Tibial nerve (tissue), 3 donors: ENCODE data around the gene GRIN1.

ENCODE experiments used
- POLR2A ChIP-seq, 2 donors: fragments of 450-650 bp; IDR thresholded peaks; one replicate each; pipeline ENCODE4 v1.6.1; 2017; ENCODE audit warnings: antibody characterized with exemption in 2 of 2, mild to moderate bottlenecking in 2 of 2, moderate library complexity in 2 of 2
- TF ChIP-seq, protein P1 (sequence below), 5 experiments: fragments of 200-600 bp in 3 of 5; fragments of 450-650 bp in 2 of 5; sonication (generic) in 3 of 5; IDR thresholded peaks; one replicate each; pipeline ENCODE4 v1.5.1; 2016 to 2019; ENCODE audit warnings: antibody characterized with exemption in 5 of 5, mild to moderate bottlenecking in 3 of 5, moderate library complexity in 2 of 5

DNA sequence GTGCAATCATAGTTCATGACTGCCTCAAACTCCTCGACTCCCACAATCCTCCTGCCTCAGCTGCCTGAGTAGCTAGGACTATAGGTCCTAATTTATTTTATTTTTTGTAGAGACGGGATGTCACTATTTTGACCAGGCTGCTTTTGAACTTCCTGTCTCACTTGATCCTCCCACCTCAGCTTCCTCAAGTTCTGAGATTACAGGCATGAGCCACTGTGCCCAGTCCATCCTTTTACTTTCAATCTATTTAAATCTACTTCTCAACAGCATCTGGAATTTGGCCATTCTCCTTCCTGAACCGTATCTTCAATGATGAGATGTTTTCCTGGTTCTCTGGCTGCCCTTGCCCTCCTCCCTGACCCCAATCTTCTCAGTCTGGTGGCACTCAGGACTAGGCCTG lies 12.2 kb upstream of the GRIN1 start:
- TF ChIP-seq, protein P1, sequence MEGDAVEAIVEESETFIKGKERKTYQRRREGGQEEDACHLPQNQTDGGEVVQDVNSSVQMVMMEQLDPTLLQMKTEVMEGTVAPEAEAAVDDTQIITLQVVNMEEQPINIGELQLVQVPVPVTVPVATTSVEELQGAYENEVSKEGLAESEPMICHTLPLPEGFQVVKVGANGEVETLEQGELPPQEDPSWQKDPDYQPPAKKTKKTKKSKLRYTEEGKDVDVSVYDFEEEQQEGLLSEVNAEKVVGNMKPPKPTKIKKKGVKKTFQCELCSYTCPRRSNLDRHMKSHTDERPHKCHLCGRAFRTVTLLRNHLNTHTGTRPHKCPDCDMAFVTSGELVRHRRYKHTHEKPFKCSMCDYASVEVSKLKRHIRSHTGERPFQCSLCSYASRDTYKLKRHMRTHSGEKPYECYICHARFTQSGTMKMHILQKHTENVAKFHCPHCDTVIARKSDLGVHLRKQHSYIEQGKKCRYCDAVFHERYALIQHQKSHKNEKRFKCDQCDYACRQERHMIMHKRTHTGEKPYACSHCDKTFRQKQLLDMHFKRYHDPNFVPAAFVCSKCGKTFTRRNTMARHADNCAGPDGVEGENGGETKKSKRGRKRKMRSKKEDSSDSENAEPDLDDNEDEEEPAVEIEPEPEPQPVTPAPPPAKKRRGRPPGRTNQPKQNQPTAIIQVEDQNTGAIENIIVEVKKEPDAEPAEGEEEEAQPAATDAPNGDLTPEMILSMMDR (IDR thresholded peaks at IDR 0.05), result no peak
- TF ChIP-seq POLR2A (IDR thresholded peaks at IDR 0.05), result no peak
